Measurements from ENCODE around the gene NEBL.

NEBL gene

DNA sequence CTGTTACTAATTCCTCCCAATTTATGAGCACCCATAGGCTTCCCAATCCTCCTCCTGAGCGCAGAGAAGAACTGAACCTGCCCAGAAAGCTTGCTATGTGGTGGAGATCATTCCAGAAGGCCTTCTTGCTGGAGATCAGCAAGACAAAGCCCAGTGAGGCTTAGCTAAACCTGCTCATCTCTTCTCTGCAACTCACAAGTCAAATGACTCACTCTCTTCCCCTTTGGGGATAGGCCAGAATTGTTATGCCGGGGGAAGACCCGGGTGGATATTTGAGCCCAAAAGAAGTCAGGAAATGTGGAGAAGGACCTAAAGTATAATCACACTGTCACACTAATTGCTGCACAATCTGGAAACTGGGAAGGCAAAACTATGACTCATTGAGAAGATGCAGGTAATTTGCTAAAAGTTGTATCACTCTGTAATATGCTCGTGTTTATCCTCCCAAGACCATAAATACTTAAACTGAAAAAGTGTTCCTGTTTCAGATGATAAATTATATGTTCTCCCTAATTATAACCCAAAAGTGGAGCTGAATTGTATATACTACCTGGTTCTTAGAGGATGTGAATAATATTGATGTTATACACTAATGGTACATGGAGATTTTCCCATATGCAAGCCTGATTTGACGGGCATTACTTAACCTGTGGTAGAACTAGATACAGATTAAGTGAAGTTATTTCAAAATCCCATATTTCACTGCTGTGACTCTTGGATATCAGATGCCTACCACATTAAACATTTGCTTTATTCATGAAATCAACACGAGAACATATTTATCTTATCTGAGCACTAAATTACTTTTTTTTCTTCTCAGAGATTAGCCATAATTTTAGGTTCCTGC, 6.4 kb downstream of the NEBL start:
- no peak for DNase-seq (ENCODE audit: low spot score)
- TF ChIP-seq, protein P1, sequence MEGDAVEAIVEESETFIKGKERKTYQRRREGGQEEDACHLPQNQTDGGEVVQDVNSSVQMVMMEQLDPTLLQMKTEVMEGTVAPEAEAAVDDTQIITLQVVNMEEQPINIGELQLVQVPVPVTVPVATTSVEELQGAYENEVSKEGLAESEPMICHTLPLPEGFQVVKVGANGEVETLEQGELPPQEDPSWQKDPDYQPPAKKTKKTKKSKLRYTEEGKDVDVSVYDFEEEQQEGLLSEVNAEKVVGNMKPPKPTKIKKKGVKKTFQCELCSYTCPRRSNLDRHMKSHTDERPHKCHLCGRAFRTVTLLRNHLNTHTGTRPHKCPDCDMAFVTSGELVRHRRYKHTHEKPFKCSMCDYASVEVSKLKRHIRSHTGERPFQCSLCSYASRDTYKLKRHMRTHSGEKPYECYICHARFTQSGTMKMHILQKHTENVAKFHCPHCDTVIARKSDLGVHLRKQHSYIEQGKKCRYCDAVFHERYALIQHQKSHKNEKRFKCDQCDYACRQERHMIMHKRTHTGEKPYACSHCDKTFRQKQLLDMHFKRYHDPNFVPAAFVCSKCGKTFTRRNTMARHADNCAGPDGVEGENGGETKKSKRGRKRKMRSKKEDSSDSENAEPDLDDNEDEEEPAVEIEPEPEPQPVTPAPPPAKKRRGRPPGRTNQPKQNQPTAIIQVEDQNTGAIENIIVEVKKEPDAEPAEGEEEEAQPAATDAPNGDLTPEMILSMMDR (IDR thresholded peaks at IDR 0.05; ENCODE audit: extremely low read depth, missing control alignments): no peak

DNA sequence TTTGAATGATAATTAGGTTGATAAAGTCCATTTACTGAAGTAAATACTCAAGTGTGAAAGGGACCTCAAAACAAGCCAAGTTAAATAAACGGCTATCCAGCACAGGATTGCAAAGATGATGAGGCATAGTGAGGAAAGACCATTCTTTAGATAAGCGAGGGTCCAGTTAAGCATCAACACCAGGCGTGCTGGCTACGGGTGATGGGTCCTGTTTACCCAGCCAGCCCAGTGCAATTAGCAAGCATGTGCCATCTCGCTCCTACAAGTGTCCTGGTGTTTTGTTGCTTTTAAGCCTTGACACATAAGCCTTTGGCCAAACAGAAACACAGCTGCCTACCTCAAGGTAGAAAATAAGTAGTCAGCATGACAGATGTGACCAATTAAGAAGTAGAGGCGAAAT, 7.1 kb downstream of the NEBL start:
- TF ChIP-seq, protein P1 (IDR thresholded peaks at IDR 0.05; ENCODE audit: extremely low read depth, missing control alignments): no peak
- DNase-seq (ENCODE audit: low spot score): no peak

DNA sequence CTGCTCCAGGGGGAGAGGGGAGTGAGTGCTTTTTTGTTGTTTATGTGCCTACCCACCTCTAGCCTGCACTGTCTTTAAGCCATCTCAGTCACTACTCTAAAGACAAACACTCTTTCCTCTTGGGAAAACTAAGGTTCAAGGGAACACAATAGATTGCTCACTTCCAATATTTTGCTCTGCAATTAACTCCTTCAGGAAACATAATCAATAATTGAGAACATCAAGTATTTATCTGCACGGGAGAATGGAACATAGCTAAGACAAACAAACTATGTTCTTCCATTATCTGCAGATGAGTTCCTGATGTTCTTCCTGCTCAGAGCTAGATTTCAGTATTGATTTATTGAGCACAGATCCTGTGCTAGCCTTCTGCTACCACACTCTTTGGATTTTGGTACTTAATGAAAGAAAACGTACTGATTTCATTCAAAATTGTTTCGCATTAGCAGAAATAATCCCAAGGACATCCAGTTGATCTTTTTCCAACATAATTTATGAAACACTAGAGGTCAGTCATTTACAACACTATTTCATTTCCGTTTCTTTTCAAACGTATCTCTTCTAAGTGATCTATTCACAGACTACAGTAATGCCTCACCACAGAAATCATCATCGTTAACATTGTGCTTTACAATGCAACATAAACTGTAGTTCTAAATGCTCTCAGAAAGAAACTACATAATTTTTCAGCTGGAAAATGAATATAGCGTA, 8.3 kb downstream of the NEBL start:
- TF ChIP-seq, protein P1 (IDR thresholded peaks at IDR 0.05; ENCODE audit: extremely low read depth, missing control alignments): no peak
- no peak for DNase-seq (ENCODE audit: low spot score)

DNA sequence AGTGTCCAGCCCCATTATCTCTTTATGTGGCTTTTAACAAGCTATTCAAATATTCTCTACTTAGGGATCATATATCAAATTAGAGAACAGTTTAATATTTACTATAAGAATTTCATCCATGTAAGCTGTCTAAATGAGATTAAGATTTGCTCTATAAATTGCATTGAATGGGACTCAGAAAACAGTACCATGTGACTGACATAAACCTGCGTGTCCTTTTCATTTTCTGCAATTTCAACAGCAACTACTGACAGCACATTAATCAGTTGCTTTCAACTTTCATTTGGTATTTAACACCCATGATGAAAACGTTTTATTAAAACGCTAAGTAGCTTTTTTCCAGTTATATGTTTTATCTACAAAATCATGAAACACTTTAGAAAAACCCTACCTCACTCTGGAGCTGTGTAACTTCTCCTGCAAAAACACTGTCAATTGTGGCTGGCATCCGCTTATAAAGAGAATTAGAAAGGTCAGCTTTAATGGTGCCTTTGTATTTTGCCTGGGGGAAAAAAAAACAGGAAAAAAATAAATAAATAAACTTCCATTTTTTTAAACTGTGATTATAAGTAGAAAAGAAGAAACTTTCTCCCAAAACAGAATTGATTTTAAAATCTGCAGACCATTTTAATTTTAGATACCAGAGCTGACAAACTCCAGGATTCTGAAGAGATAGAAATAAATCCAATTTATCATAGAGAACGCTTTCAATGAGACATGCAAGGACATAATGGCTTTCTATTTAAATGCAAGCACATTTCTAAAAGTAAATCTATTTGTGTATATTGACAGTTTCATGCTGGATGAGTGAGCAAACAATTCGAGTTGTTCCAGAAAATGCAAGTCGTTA, 9.2 kb downstream of the NEBL start:
- TF ChIP-seq, protein P1 (IDR thresholded peaks at IDR 0.05; ENCODE audit: extremely low read depth, missing control alignments): no peak
- no peak for DNase-seq (ENCODE audit: low spot score)

DNA sequence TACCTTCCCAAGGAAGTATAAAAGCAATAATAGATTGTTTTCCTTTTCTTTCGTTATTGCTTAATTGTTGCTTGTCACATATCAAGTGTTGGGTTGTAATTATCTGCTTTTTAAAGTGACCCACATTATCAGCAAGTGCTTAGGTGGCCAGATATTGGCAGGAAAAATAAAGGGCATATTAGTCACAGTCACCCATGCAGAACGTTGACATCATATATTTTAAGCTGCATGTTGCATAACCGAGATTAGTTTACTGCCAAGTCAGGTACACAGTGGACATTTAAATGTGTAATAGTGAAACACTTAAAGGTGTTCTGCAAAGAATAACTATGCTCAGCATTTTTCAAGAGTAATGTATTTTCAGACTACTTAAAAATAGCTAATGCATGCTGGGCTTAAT, 11.4 kb downstream of the NEBL start:
- no peak for DNase-seq (ENCODE audit: low spot score)

DNA sequence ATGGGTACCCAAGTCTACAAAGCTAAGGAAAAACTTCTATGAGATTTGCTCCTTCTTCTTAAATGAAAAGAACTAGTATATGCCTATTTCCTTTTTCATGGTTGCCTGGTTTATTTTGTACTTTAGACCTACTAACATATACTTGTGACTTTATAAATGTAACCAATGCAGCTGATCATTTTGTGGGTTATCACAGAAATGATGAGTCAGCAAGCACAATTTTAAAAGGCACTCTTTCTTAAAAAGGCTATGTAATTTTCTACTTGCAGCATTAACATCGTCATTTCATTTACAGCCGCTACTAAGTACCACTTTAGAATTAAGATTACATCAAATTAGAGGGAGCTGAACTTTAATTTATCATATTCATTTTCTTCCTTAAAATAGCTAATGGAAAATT, 13.6 kb downstream of the NEBL start:
- TF ChIP-seq, protein P1 (IDR thresholded peaks at IDR 0.05; ENCODE audit: extremely low read depth, missing control alignments): no peak
- DNase-seq (ENCODE audit: low spot score): no peak

More for the DNA sequence above, 11.4 kb downstream of the NEBL start:
- TF ChIP-seq, protein P1 (IDR thresholded peaks at IDR 0.05; ENCODE audit: extremely low read depth, missing control alignments): no peak

Measured in GM20000 (cell line).